Hepatocyte (in vitro differentiated cells): ENCODE data around the gene FAT2. TPM values are rescaled to one million over a fixed set of nuclear protein-coding genes. Genes with fewer than 3 reads are reported as not detected.
A peak's percentile ranks its signal among the peaks of the same experiment; 100 is the strongest.

Experiments used
- DNase-seq: peaks from one replicate; pipeline ENCODE4 v3.0.0-alpha.2; 2016; ENCODE audit warnings: low spot score
- H2AFZ ChIP-seq: fragments of 200-600 bp; sonication (generic); 2 replicates; pipeline ENCODE4 v1.6.0; 2016; ENCODE audit warnings: antibody characterized with exemption, mild to moderate bottlenecking
- H3K27ac ChIP-seq: fragments of 200-600 bp; sonication (generic); 2 replicates; pipeline ENCODE4 v1.5.1; 2016; ENCODE audit warnings: mild to moderate bottlenecking
- H3K27me3 ChIP-seq: fragments of 200-600 bp; sonication (generic); 2 replicates; pipeline ENCODE4 v1.6.1; 2016
- H3K36me3 ChIP-seq: fragments of 200-600 bp; sonication (generic); replicated peaks from 2 replicates; pipeline ENCODE4 v1.5.1; 2016; ENCODE audit warnings: low read depth; ENCODE audit not compliant: insufficient read depth
- H3K4me1 ChIP-seq: fragments of 200-600 bp; sonication (generic); 2 replicates; pipeline ENCODE4 v1.5.1; 2016; ENCODE audit warnings: mild to moderate bottlenecking, moderate library complexity; ENCODE audit not compliant: insufficient read depth
- H3K4me2 ChIP-seq: fragments of 200-600 bp; sonication (generic); 2 replicates; pipeline ENCODE4 v1.6.0; 2016
- H3K4me3 ChIP-seq: fragments of 200-600 bp; sonication (generic); 2 replicates; pipeline ENCODE4 v1.5.1; 2016; ENCODE audit warnings: mild to moderate bottlenecking
- H3K79me2 ChIP-seq: fragments of 200-600 bp; sonication (generic); 2 replicates; pipeline ENCODE4 v1.6.0; 2017; ENCODE audit warnings: mild to moderate bottlenecking
- H3K9me2 ChIP-seq: fragments of 200-600 bp; sonication (generic); replicated peaks from 2 replicates; pipeline ENCODE4 v1.6.0; 2017; ENCODE audit warnings: mild to moderate bottlenecking; ENCODE audit not compliant: insufficient read depth
- H3K9me3 ChIP-seq: fragments of 200-600 bp; sonication (generic); 2 replicates; pipeline ENCODE4 v1.5.1; 2016; ENCODE audit warnings: low read depth, mild to moderate bottlenecking
- H4K20me1 ChIP-seq: fragments of 200-600 bp; sonication (generic); 2 replicates; pipeline ENCODE4 v1.6.0; 2016; ENCODE audit warnings: mild to moderate bottlenecking; ENCODE audit not compliant: insufficient read depth, poor library complexity, severe bottlenecking
- EZH2 ChIP-seq: fragments of 200-600 bp; sonication (generic); IDR thresholded peaks from 2 replicates; pipeline ENCODE4 v1.6.1; 2016; ENCODE audit warnings: antibody characterized with exemption, mild to moderate bottlenecking, borderline replicate concordance
- EZH2phosphoT487 ChIP-seq: fragments of 200-600 bp; sonication (generic); IDR thresholded peaks from one replicate; pipeline ENCODE4 v1.6.1; 2018; ENCODE audit warnings: antibody characterized with exemption, mild to moderate bottlenecking, low read depth, moderate library complexity; ENCODE audit not compliant: unreplicated experiment, severe bottlenecking
- WGBS: methylation state at CpG from one replicate; pipeline ENCODE4 v1.1.6; 2016; ENCODE audit warnings: low lambda C conversion rate; ENCODE audit errors: missing lambda C conversion rate; 5-methylcytosine and 5-hydroxymethylcytosine counted together
- polyA plus RNA-seq: library from polyadenylated mRNA; unstranded; fragments of >200 nt; fragmentation: Nextera tagmentation; extraction: Ambion mirVana; gene quantifications from 2 replicates; pipeline ENCODE4 v1.2.1, GENCODE V29; 2016
- total RNA-seq: library from RNA; depleted of rRNA; stranded (reverse); fragments of >200 nt; gene quantifications from 2 replicates; pipeline ENCODE4 v1.2.3, GENCODE V29; 2014
- TF ChIP-seq, protein P1 (sequence below): fragments of 200-600 bp; sonication (generic); IDR thresholded peaks from 2 replicates; pipeline ENCODE4 v1.5.1; 2016; ENCODE audit warnings: antibody characterized with exemption, mild to moderate bottlenecking; ENCODE audit not compliant: poor library complexity

FAT2 gene
- total and polyA plus RNA-seq, 2 experiments from 2014 or later: 0.10 to 0.40 TPM

DNA sequence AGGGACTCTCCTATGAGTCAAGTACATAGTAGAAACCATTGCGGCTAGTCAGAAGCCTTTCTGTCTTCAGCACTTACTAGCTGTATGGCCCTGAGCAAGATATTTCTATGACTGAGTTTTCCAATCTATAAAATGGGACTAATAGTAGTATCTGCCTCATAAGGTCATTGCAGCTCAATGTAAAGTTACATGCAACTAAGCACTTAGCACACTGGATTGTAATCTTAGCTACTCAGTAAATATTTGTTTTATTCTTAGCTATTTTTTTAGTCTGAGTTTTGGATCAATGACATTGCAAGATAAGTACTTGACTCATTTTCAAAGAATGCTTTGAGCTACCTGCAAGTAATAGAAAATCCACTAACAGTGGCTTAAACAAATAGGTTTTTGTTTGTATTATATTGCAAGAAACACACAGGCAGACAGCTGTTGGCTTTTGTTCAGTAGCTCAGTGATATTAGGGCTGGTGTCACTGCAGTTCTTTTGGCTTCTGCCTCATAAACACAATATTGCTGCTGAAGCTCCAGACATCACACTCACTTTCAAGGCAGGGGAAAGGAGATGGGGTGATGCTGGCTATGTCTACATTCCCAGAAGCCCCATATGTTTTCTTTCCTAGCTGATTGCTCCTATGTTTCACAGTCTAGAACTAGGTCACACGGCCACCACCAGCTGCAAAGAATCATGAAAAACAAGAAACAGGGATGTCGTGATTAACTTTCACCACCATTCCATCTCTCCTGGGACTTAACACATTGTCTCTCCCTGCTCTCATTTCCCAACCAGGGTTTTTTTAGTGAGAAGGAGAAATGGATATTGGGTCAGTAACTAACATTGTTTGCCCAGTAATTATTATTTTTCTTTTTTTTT lies 26.9 kb upstream of the FAT2 start:
- peak; percentile 97 for TF ChIP-seq EZH2phosphoT487
- no peak for TF ChIP-seq EZH2
- TF ChIP-seq, protein P1, sequence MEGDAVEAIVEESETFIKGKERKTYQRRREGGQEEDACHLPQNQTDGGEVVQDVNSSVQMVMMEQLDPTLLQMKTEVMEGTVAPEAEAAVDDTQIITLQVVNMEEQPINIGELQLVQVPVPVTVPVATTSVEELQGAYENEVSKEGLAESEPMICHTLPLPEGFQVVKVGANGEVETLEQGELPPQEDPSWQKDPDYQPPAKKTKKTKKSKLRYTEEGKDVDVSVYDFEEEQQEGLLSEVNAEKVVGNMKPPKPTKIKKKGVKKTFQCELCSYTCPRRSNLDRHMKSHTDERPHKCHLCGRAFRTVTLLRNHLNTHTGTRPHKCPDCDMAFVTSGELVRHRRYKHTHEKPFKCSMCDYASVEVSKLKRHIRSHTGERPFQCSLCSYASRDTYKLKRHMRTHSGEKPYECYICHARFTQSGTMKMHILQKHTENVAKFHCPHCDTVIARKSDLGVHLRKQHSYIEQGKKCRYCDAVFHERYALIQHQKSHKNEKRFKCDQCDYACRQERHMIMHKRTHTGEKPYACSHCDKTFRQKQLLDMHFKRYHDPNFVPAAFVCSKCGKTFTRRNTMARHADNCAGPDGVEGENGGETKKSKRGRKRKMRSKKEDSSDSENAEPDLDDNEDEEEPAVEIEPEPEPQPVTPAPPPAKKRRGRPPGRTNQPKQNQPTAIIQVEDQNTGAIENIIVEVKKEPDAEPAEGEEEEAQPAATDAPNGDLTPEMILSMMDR: no peak
- no peak for DNase-seq
- no peaks in the 10 kb centered on the region for H3K36me3 ChIP-seq
- H3K27ac ChIP-seq: no peak overlapping the region
- 74% methylated on average over 3 of the region's 3 CpGs for WGBS
- H3K4me2 ChIP-seq: no peak overlapping the region
- H3K27me3 ChIP-seq: peaks cover 11% of the 10 kb centered on the region
- no peaks in the 10 kb centered on the region for H3K9me3 ChIP-seq
- H3K4me3 ChIP-seq: no peak overlapping the region
- no peaks in the 10 kb centered on the region for H4K20me1 ChIP-seq
- no peaks in the 10 kb centered on the region for H3K79me2 ChIP-seq
- H2AFZ ChIP-seq: no peak overlapping the region
- peaks cover 4% of the 10 kb centered on the region for H3K4me1 ChIP-seq
- no peaks in the 10 kb centered on the region for H3K9me2 ChIP-seq

DNA sequence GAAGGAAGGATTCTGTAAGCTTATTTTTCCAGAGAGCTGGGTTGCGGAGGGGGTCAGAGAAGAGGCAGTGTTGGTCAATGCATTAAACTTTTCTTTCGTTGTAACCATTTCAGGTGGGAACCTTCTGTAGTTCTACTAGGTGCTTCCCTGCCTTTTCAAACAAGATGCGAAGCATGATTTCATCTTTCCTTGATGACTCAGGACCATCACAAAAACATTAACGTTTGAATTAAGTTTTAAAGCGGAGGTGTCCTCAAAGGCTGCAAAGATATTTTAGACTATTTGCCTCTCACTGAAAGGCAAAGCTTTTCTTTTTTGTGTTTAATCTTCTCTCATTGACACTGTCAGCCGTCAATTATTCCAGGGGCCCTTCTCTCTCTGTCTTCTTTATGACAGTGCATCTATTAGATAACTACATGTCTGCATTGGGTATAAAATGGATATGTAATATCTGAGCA lies 26.3 kb upstream of the FAT2 start:
- H3K4me2 ChIP-seq: no peak overlapping the region
- no peaks in the 10 kb centered on the region for H3K36me3 ChIP-seq
- H2AFZ ChIP-seq: no peak overlapping the region
- H3K27me3 ChIP-seq: peaks cover 10% of the 10 kb centered on the region
- H4K20me1 ChIP-seq: no peaks in the 10 kb centered on the region
- no peak overlapping the region for H3K27ac ChIP-seq
- WGBS: 85% methylated on average over 6 of the region's 6 CpGs
- H3K9me3 ChIP-seq: no peaks in the 10 kb centered on the region
- no peak for DNase-seq
- peaks cover 4% of the 10 kb centered on the region for H3K4me1 ChIP-seq
- no peak overlapping the region for H3K4me3 ChIP-seq
- no peaks in the 10 kb centered on the region for H3K79me2 ChIP-seq
- H3K9me2 ChIP-seq: no peaks in the 10 kb centered on the region
- TF ChIP-seq, protein P1: no peak
- TF ChIP-seq EZH2 (no peak), EZH2phosphoT487 (no peak)

DNA sequence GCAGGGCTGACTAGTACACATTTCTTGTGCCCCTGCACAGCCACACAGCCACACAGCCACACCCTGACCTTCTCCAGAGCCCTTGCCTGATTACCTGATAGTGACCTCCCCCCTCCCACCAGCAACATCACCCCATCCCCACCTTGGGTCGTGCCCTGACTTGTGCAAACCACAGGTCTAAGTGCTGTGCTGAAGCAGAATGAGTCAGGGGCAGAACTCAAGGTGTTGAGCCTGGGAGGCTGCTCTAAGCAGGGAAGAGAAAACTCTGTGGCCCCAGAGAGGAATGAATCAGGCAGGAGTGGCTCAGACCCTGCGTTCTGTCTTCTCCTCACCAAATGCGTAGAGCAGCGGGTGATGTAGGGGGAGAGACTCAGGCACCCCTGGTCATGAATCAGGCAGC lies 24.3 kb upstream of the FAT2 start:
- no peaks in the 10 kb centered on the region for H4K20me1 ChIP-seq
- no peak overlapping the region for H3K4me3 ChIP-seq
- 53% methylated on average over 4 of the region's 4 CpGs for WGBS
- H3K9me2 ChIP-seq: no peaks in the 10 kb centered on the region
- no peaks in the 10 kb centered on the region for H3K36me3 ChIP-seq
- no peaks in the 10 kb centered on the region for H3K9me3 ChIP-seq
- no peak overlapping the region for H3K27ac ChIP-seq
- H3K4me2 ChIP-seq: no peak overlapping the region
- peaks cover 4% of the 10 kb centered on the region for H3K4me1 ChIP-seq
- TF ChIP-seq EZH2phosphoT487 (no peak), EZH2 (no peak)
- TF ChIP-seq, protein P1: no peak
- DNase-seq: peak; percentile 46
- no peak overlapping the region for H2AFZ ChIP-seq
- H3K79me2 ChIP-seq: no peaks in the 10 kb centered on the region
- no peaks in the 10 kb centered on the region for H3K27me3 ChIP-seq
